ENCODE results near the gene TBC1D8.

The TBC1D8 gene

DNA sequence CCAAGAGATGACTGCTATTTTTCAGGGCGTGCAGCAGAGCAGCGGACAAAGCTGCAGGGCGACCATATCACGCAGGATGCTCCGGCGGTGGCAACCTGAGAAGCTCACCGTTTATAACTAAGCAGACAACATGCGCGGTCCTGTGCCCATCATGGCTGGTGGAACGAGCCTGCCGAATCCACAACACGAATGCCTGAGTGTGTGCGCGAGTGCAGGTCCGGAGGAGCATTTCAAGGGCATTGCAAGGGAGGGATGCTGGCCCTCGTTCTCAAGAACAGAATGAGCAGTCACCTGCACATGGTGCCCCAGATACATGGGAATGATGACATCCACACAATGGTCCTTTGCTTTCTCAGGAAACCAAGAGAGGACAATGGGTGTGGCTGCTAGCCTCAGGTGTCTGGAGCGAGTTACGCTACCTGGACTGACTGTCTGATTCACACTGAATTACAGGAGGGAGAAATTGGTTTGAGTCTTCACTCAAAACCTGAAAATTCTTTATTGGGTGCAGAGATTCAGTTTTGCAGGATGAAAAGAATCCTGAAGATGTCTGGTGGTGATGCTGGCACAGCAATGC, 39.8 kb downstream of the TBC1D8 start:
- DNase-seq: no peak

DNA sequence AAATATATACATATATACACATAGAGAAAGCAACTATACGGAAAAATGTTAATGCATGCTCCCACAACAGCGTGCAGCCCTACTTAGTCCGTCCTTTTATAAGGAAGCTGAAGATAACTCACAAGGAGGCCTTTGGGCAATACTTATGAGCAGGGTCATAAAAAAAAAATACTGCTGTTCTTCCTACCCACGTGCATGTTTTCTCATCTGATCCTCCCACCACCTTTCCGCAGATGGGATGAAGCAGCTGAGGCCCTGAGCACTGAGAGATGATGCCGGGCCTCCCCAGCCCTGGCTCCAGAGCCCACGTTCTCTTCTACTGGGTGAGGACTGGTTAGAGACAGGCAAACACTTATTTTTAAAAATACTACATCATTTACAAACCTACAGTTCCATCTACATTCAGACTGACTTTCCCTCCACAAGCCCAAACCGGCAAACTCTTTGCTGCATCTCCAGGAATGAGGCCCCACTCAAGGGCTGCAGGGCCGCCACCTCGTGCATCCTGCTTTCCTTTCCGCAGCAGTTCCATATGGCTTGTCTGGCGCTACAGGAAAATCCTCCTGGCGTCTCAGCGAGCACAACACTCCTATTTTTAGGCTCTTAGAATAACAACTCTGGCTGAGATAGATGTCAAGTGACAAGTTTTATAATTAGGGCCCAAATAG, 41.6 kb downstream of the TBC1D8 start:
- no peak for DNase-seq

DNA sequence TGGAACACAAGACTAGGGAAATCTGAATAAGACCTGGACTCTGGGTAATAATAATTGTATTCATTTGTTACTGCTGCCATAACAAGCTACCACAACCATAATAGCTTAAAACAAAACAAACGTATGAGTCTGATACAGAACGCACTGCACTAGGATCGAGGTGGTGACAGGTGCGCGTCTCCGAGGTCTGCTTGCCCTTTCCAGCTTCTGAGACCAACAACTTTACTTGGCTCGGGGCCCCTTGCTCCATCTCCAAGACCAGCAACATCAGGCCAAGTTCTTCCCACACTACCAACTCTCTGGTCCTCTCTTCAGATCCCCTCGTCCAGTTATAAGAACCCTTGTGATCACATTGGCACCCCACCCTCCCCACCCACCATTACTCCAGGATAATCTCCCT, 42.8 kb downstream of the TBC1D8 start:
- DNase-seq: no peak

DNA sequence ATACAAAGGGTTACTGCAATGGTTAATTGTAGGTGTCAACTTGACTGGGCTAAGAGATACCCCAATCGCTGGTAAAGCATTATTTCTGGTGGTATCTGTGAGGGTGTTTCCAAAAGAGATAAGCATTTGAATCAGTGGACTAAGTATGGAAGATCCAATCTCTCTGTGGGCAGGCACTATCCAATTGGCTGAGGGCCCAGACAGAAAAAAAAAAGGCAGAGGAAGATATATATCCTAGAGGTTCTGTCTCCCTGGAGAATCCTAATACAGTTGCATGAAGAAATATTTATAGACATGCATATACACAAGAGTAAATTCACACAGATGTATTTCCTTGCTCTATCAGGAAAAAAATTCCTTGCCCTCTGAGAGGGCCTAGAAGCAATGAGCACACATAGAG, 43.9 kb downstream of the TBC1D8 start:
- DNase-seq: no peak

DNA sequence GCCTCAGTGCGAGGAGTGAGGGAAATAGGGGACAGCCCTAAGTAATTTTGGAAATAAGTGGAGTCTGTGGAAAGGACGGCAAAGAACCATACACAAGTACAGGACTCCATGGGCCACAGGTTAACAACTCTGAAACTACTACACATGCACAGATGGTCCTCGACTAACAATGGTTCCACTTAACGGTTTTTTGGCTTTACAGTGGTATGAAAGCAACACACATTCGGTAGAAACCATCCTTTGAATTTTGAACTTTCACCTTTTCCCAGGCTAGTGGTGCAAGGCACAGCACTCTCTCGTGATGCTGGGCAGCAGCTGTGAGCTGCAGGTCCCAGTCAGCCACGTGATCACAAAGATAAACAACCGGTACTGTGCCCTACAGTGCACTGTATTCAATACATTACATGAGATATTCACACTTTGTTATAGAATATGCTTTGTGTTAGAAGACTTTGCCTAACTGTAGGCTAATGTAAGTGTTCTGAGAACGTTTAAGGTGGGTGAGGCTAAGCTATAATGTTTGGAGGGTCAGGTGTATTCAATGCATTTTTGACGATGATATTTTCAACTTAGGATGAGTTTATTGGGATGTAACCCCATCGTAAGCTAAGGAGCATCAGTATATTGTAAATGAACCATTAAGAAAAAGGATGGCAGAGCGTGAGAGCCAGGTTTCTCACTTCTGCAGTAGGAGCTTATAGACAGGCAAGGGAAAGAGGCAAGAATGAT, 44.6 kb downstream of the TBC1D8 start:
- no peak for DNase-seq

DNA sequence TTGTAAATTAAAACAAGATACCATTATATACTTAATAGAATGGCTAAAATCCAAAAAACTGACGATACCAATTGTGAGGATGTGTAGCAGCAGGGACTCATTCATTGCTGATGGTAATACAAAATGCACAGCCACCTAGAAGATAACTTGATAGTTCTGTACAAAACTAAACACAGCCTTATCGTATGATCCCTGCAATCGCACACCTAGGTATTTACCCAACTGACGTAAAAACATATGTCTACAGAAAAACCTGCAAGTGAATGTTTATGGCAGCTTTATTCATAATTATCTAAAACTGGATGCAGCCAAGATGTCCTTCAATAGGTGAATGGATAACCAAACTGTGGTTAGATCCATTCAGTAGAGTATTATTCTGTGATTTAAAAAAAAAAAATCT, 45.5 kb downstream of the TBC1D8 start:
- no peak for DNase-seq

DNA sequence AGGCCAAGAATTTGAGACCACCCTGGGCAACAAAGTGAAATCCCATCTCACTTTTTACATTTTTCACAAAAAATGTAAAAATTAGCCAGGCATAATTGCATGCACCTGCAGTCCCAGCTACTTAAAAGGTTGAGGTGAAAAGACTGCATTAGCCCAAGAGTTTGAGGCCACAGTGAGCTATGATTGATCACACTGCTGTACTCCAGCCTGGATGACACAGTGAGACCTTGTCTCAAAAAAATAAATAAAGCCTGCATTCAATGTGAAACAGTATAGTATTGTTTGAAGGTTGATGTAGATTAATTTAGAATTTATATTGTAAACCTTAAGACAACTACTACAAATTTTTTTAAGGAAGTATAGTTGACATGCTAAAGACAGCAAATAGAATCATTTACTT, 53.5 kb downstream of the TBC1D8 start:
- no peak for DNase-seq

DNA sequence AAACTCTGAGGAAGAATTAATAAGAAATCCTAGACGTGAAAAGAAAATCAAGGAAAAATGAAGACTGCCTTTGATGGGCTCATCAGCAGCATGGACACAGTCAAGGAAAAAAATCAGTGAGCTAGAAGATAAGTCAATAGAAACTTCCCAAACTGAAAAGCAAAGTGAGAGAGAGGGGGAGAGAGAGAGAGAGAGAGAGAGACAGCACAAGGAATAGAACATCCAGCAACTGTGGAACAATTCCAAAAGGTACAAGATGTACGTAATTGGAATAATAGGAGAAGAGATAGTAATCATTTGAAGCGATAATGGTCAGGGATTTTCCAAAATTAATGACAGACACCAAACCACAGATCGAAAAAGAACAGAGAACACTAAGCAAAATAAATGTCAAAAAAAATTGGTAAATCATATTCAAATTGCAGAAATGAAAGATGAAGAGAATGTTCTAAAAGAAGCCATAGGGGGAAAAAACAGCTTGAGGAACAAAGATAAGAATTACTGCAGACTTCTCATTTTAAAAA, 54.5 kb downstream of the TBC1D8 start:
- DNase-seq: no peak

DNA sequence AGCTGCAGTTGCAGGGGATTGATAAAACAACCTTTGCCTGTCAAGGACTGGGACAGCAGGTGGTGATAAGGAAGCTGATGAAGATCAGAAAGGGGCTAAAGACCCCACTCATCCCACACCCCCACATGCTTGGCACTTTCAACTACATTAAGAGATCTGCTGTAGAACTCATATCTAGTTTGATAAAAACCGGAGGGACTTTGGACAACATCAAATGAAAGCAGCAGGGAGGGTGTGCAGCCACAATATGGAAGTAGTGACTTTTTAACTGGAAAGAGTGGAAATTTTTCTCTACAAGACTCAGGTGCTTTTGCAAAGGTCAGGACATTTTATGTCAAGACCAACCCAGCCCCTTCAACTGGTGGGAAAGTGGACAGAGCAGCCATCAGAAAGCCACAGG, 56.8 kb downstream of the TBC1D8 start:
- DNase-seq: no peak

DNA sequence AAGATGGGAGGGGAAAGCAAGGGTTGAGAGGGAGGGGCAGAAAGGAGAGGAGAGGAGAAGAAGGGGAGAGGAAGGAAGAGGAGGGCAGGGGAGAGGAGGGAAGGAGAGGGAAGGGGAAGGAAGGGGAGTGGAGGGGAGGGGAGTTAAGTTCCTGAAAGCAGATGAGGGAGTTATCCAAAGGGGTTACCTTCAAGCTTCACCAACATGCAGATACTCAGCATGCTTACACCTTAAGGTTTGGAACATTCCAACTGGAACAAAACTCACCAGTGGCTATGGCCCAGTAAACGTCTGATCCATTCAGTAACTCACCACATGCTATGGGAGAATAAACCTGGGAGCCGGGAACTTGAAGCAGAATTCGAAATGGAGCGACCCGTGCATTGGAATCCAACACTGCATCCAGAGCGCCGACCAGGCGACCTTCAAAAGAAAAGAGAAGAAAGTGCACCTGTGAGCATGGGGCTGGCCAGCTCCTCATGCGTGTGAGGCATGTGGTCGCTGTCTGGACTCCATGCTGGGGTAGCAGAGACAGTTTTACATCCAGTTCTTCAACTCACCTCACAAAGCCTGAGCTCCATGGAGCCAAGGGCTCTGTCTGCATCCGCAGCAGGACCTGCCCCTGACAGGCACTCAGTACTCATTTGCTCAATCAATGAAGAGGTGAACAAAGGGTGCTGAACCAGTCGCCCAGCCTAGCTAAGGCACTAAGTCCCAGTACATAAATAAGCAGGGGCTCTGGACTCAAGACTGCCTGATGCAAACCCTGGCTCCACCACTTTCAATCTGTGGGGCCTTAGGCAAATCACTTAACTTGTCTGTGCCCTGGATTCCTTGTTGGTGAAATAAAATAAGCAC, 61.0 kb downstream of the TBC1D8 start:
- DNase-seq: no peak

DNA sequence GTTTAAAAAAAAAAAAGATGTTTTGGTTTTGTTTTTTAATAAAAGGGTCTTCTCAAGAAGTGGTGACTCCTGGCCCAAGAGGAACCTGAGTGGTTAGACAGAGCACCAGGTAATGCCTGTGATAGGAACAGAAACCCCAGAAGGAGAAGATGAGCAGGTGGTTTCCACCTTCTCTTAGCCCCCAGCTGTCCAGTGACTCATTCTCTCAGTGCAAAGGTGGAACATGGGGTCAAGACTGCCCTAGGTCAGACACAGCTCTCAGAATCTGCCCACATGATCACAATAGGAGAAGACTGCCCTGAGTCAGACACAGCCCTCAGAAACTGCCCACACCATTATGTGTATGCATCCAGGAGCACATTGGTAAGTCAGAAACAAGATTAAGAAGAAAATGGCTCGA, 61.8 kb downstream of the TBC1D8 start:
- DNase-seq: no peak

DNA sequence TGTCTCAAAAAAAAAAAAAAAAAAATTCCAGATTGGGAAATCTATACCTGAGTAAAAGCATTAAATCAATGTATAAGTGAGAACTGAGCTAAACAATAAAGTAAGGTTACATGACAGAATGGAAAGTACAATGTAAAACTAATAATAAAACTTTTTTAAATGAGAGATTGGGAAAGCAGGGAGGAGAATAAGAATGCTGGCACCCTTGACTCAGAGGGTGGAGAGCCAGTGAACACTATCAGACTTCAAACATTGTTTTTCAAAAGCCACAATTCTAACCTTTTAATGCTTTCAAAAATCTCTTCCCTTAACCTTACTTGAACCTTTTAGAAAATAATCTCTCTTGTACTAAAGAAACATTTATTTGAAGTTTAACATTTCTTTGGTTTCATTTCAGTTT, 63.5 kb downstream of the TBC1D8 start:
- no peak for DNase-seq

DNA sequence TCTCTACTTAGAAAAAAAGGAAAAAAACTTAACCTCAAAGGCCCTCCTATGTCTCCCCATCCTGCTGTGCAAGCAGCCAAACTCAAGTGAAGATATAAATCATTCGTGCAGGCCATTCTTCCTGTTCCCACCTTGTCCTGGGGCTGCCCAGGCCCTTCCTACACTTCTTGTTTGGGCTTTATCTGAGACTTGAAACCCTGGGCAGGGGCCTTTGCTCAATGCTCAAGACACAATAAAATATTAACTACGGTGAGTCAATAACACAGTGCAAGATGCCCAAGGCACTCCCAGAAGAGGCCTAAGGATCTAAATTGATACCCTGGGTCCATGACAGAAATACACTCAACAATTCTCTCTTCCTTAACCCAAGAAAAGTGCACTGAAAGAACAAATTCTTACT, 67.6 kb downstream of the TBC1D8 start:
- no peak for DNase-seq

DNA sequence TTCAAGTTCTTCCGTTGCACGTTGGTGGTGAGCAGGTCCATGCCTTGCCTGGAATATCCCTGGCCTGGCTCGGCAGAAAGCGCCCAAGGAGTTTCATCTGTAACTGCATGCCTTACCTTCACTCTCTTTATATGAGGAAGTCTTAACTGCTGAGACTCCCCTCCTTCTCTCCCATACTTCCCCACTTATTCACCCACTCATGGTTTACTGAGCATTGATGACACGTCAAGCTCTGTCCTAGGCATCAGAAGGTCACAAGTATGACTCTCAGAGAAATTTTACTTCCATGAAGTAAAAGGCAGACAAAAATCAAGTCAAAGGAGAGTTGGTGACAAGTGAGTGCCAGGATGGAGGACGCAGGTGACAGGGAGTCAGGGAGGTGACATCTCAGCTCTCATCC, 68.2 kb downstream of the TBC1D8 start:
- DNase-seq: no peak

DNA sequence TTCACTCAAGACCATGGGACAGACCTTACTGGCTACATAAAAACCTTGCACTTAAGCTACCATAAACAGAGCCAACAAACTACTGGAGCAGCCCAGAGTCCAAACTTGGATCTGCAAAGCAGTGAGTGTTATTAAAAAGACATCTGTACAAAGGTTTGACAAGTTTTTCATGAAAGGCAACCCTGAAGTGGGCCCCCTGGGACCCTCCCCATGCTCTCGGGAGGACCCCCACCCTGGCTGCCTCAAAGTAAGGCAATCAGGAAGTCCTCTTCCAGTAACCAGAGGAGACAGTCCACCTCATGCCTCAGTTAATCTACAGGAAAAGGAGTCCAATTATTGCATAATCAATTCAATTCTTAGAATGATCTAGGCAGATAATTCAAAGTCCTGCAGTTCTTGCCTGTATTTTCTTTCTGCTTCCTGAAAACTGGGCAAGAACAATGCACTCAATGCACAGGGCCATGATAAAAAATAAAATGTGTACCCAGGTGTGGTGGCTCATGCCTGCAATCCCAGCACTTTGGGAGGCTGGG, 69.7 kb downstream of the TBC1D8 start:
- no peak for DNase-seq

DNA sequence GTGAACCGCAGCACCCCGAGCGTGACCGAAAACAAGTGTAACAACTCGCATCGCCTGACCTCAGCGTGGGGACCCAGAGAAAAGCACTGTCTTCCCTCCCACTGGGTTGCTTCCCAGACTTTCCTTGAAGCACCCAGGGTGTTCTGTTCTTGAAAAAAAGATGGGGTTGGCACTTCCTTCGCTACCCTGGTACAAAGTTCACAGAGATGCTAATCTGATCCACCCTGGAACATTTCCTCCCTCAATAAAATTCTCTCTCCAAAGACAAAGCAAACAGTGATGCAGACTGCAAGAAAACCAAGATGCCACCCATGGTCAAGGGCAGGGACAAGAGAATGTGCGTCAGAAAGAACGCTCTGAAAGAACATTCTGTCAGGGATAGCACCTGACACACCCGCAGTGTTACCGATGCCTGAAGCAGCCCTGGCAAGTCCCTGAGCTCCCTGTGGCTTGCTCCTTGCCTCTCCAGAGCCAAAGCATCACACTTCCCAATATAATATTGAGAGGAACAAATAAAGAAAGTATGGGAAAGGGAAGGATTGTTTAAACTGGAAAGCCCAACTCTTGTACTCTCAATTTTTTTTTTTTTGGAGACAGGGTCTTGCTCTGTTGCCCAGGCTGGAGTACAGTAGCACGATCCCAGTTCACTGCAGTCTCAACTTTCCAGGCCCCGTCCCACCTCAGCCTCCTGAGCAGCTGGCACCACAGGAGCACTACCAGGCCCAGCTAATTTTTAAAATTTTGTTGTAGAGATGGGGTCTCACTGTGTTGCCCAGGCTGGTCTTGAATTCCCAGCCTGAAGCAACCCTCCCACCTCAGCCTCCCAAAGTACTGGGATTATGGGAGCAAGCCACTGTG, 70.7 kb downstream of the TBC1D8 start:
- no peak for DNase-seq

DNA sequence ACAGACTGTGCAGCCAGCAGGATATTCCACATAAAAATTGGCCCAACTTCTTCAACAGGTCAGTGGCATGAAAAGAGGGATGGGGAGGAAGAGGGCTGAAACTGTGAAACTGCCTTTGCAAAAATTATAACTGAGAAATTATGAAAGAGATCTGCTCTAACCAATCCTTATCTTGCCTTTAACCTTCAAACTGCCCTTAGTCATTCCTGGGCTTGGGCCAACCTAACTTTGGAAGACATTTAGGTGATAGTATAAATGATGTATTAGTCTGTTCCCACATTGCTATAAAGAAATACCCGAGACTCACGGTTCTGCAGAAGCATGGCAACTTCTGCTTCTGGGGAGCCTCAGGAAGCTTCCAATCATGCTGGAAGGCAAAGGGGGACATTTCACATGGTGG, 74.6 kb downstream of the TBC1D8 start:
- DNase-seq: no peak

DNA sequence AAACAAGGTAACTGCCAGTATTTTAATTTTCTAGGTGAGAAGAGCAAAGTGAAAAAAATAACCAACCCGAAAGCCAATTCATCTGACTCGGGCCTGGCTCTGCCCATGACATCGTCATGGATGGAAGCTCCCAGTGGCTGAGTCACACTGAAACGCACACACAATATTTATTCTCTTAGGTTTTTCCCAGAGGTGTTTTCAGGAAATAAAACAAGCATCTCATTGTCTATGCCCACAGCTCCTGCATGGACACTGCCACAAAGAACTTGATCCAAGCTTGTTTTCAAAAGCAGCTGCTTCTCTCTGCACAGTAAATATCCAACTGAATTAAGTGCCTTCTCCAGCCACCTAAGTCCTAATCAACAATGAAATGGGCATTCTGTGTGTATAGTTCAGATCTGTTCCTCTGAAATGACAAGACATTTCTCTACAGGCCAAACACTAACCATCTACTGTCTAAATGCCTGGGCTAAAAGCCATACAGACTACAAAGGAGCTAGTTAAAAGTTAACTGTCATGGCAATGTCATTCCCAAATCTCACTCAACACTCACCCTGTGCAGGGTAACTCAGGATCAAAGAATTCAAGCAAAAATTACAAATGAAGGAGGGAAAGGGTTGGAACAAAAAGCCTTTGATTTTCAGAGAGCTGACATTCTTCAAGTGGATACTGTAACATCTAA, 86.2 kb downstream of the TBC1D8 start:
- no peak for DNase-seq

DNA sequence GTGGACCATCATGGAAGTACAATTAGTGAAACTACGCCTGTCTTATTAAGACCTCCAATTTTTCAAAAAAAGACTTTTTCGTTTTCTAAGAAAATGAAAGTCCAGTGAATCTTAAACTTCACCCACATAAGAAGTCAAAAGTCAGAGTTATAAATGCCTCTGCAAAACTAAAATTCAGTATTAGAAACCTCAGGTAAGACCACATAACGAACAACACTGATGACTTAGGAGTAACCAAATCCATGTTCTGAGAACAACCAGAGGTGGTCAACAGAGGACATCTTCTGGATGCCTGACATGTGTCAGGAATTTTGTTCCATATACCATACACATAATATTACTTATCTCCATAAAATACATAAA, 86.7 kb downstream of the TBC1D8 start:
- no peak for DNase-seq

DNA sequence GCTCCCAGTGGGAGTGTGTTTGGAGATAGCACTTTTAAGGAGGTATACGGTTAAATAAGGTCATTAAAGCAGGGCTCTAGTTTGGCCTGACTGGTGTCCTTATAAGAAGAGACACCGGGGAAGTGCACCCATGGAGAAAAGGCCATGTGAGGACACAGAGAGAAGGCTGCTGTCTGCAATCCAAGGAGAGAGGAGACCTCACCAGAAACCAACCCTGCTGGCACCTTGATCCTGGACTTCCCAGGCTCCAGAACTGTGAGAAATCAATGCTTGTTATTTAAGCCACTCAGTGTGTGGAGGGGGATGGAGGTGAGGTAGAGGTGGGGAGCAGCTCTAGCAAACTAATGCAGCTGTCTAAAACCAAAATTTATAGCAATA, 87.1 kb downstream of the TBC1D8 start:
- no peak for DNase-seq

DNA sequence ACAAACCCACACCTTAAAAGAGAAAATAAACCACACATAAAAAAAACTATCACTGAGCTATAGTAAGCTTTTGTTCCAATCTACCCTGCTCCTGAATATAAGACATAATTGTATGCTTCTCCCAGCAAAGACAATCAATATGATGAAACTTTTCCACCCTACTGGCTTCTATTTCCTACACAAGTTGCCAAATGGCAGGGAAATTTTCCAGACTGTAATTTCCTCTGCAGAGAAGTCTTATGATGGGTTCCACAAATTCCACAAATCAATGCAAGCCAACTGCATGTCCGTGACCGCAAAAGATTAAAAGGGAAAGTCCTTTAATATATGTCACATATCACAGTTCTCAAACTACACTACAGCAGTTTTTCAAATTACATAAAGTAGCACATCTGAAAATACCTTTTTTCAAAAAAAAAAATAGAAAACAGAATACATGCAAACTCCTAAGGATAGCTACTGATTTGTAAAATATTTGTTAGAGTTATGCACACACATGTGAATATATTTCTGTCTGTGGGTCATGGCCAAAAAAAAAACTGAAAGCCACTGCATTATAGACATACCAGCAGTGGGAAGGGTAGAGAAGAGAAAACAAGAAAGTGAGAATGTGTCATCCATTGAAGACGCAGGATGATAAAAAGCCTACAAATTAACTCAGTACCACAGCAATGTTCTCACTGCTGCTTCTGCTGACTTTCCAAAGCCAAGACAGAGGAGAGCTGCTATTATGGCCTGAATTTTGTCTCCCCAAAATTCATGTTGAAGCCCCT, 87.6 kb downstream of the TBC1D8 start:
- DNase-seq: no peak
